Ovary (tissue), 3 donors: ENCODE data around the gene LENG8.

Source experiments
- CTCF ChIP-seq, 3 donors: fragments of 450-650 bp in 2 of 3; fragments of 200-600 bp in 1 of 3; IDR thresholded peaks; one replicate each; pipeline versions ENCODE4 v1.5.1 to v1.8.0; 2016 to 2022; ENCODE audit warnings: antibody characterized with exemption in 3 of 3, mild to moderate bottlenecking in 1 of 3
- EP300 ChIP-seq: sonication (generic); formaldehyde crosslinking; IDR thresholded peaks from one replicate; pipeline ENCODE4 v1.6.1; 2017; ENCODE audit warnings: antibody characterized with exemption
- POLR2A ChIP-seq: fragments of 450-650 bp; IDR thresholded peaks from one replicate; pipeline ENCODE4 v1.6.1; 2017; ENCODE audit warnings: antibody characterized with exemption, mild to moderate bottlenecking, moderate library complexity
- donor health status: DM: no; HTN: no; CAD: no.

GRCh38 chr19:54478677-54479266, 29.8 kb downstream of the LENG8 start:
- TF ChIP-seq EP300 (no peak), CTCF (IDR thresholded peaks at IDR 0.05) (peak in 1 of 3 donors; percentile 16), POLR2A (no peak)
